ENCODE results near the gene SLC22A14.
"Not testable (repeated sequence)": the region's sequence is repeated elsewhere in the genome, so short reads cannot be mapped to it uniquely, and the experiment has no call there.

The SLC22A14 gene

GRCh38 chr3:38283810-38284755 lies 2.0 kb downstream of the SLC22A14 start:
- DNase-seq (ENCODE audit: extremely low read depth, insufficient read length) = no peak
- TF ChIP-seq CTCF (IDR thresholded peaks at IDR 0.05; ENCODE audit: insufficient read depth, low read length, poor library complexity, severe bottlenecking) = no peak
- Histone ChIP-seq H3K4me3 (replicated peaks; ENCODE audit: low read depth, low read length) (no peak overlapping the region), H3K36me3 (ENCODE audit: control insufficient read depth, insufficient read depth, low read length) (no peaks in the 10 kb centered on the region), H3K27me3 (replicated peaks; ENCODE audit: control insufficient read depth, insufficient read depth, low read length) (no peaks in the 10 kb centered on the region)

GRCh38 chr3:38284756-38285150 lies 2.7 kb downstream of the SLC22A14 start:
- no peak for DNase-seq (ENCODE audit: extremely low read depth, insufficient read length)
- Histone ChIP-seq H3K4me3 (replicated peaks; ENCODE audit: low read depth, low read length) (no peak overlapping the region), H3K36me3 (ENCODE audit: control insufficient read depth, insufficient read depth, low read length) (no peaks in the 10 kb centered on the region), H3K27me3 (replicated peaks; ENCODE audit: control insufficient read depth, insufficient read depth, low read length) (no peaks in the 10 kb centered on the region)
- no peak for TF ChIP-seq CTCF (IDR thresholded peaks at IDR 0.05; ENCODE audit: insufficient read depth, low read length, poor library complexity, severe bottlenecking)

GRCh38 chr3:38289286-38290217 lies 7.5 kb downstream of the SLC22A14 start:
- not testable (repeated sequence) for H3K27me3 ChIP-seq (replicated peaks; ENCODE audit: control insufficient read depth, insufficient read depth, low read length); H3K4me3 ChIP-seq (replicated peaks; ENCODE audit: low read depth, low read length); H3K36me3 ChIP-seq (ENCODE audit: control insufficient read depth, insufficient read depth, low read length); DNase-seq (ENCODE audit: extremely low read depth, insufficient read length)

GRCh38 chr3:38297053-38297452 lies 15.0 kb downstream of the SLC22A14 start:
- H3K36me3 ChIP-seq (ENCODE audit: control insufficient read depth, insufficient read depth, low read length); H3K27me3 ChIP-seq (replicated peaks; ENCODE audit: control insufficient read depth, insufficient read depth, low read length); DNase-seq (ENCODE audit: extremely low read depth, insufficient read length); H3K4me3 ChIP-seq (replicated peaks; ENCODE audit: low read depth, low read length): not testable (repeated sequence)

- no peak for TF ChIP-seq CTCF (IDR thresholded peaks at IDR 0.05; ENCODE audit: insufficient read depth, low read length, poor library complexity, severe bottlenecking)
- DNase-seq (ENCODE audit: extremely low read depth, insufficient read length) = no peak
- no peaks in the 10 kb centered on the region for H3K36me3 ChIP-seq (ENCODE audit: control insufficient read depth, insufficient read depth, low read length)
- no peaks in the 10 kb centered on the region; the same call in 1 of the 2 replicates for H3K27me3 ChIP-seq (replicated peaks; ENCODE audit: control insufficient read depth, insufficient read depth, low read length)
- H3K4me3 ChIP-seq (replicated peaks; ENCODE audit: low read depth, low read length) = no peak overlapping the region
Measured at GRCh38 chr3:38297537-38297936, 15.4 kb downstream of the SLC22A14 start.

- no peak for DNase-seq (ENCODE audit: extremely low read depth, insufficient read length)
Measured at GRCh38 chr3:38297947-38298711, 16.0 kb downstream of the SLC22A14 start.

More at GRCh38 chr3:38297947-38298711, 16.0 kb downstream of the SLC22A14 start:
- Histone ChIP-seq H3K36me3 (ENCODE audit: control insufficient read depth, insufficient read depth, low read length) (no peaks in the 10 kb centered on the region), H3K4me3 (replicated peaks; ENCODE audit: low read depth, low read length) (no peak overlapping the region), H3K27me3 (replicated peaks; ENCODE audit: control insufficient read depth, insufficient read depth, low read length) (no peaks in the 10 kb centered on the region; the same call in 1 of the 2 replicates)
- TF ChIP-seq CTCF (IDR thresholded peaks at IDR 0.05; ENCODE audit: insufficient read depth, low read length, poor library complexity, severe bottlenecking) = peak; percentile 36
